Tibial artery (tissue), 4 donors: ENCODE results near the gene SRMS.

Experiments
- DNase-seq, 2 donors: peaks; one replicate each; pipeline ENCODE4 v3.0.0-alpha.2; 2019
- H3K27ac ChIP-seq, 2 donors: fragments of 200-600 bp; sonication (generic) in 1 of 2; 1 replicate in 1 of 2; 2 replicates in 1 of 2; pipeline ENCODE4 v1.5.1; 2018 to 2019; ENCODE audit warnings: mild to moderate bottlenecking in 1 of 2
- H3K27me3 ChIP-seq, 2 donors: fragments of 200-600 bp; sonication (generic) in 1 of 2; one replicate each; pipeline versions ENCODE4 v1.5.1 to v1.6.0; 2016 to 2019
- H3K36me3 ChIP-seq, 3 donors: fragments of 200-600 bp; sonication (generic) in 2 of 3; one replicate each; pipeline ENCODE4 v1.5.1; 2016 to 2019; ENCODE audit warnings: mild to moderate bottlenecking in 2 of 3
- H3K4me1 ChIP-seq, 4 donors: fragments of 200-600 bp; sonication (generic) in 2 of 4; 1 replicate in 3 of 4; 2 replicates in 1 of 4; pipeline ENCODE4 v1.5.1; 2016 to 2019
- H3K4me3 ChIP-seq, 2 donors: fragments of 200-600 bp; sonication (generic) in 1 of 2; 1 replicate in 1 of 2; 2 replicates in 1 of 2; pipeline ENCODE4 v1.5.1; 2018 to 2019; ENCODE audit warnings: mild to moderate bottlenecking in 2 of 2
- H3K9me3 ChIP-seq, 3 donors: fragments of 200-600 bp; sonication (generic) in 1 of 3; one replicate each; pipeline ENCODE4 v1.5.1; 2016 to 2019
- CTCF ChIP-seq, 2 experiments: fragments of 200-600 bp in 1 of 2; fragments of 450-650 bp in 1 of 2; IDR thresholded peaks; one replicate each; pipeline ENCODE4 v1.5.1; 2017 to 2019; ENCODE audit warnings: antibody characterized with exemption in 2 of 2, mild to moderate bottlenecking in 1 of 2, moderate library complexity in 1 of 2
- intact Hi-C: fragments of 100-400 bp; cut with DNase I; formaldehyde crosslinking; loops from one replicate; pipeline ENCODE4 v1.15.0; 2023; ENCODE audit warnings: low total_unique reads

Gene SRMS

GRCh38 chr20:63533871-63534393, 13.6 kb downstream of the SRMS start:
- no peak for DNase-seq
- Histone ChIP-seq H3K27ac (no peak overlapping the region), H3K36me3 (no peaks in the 10 kb centered on the region), H3K4me3 (no peak overlapping the region), H3K9me3 (no peaks in the 10 kb centered on the region), H3K4me1 (peaks cover 0 to 36% (median 8%) of the 10 kb centered on the region in 4 donors), H3K27me3 (peaks cover 0 to 68% of the 10 kb centered on the region in 2 donors)
- intact Hi-C loops: loop anchor here (10.0 kb wide), 1 partner anchor 331 kb away; the partner anchor contains the start of genes ABHD16B and TPD52L2
- TF ChIP-seq CTCF (IDR thresholded peaks at IDR 0.05): no peak

GRCh38 chr20:63533388-63533787, 14.2 kb downstream of the SRMS start:
- no peak overlapping the region for H3K27ac ChIP-seq
- no peak overlapping the region for H3K4me3 ChIP-seq
- no peak for DNase-seq
- intact Hi-C loops: loop anchor here (10.0 kb wide), 1 partner anchor 331 kb away; the partner anchor contains the start of genes ABHD16B and TPD52L2
- peaks cover 0 to 64% of the 10 kb centered on the region in 2 donors for H3K27me3 ChIP-seq
- no peaks in the 10 kb centered on the region for H3K36me3 ChIP-seq
- H3K4me1 ChIP-seq: peaks cover 0 to 33% (median 8%) of the 10 kb centered on the region in 4 donors
- H3K9me3 ChIP-seq: no peaks in the 10 kb centered on the region
- no peak for TF ChIP-seq CTCF (IDR thresholded peaks at IDR 0.05)

- Histone ChIP-seq H3K27me3 (peaks cover 0 to 58% of the 10 kb centered on the region in 2 donors), H3K4me3 (no peak overlapping the region), H3K36me3 (no peaks in the 10 kb centered on the region), H3K9me3 (no peaks in the 10 kb centered on the region), H3K4me1 (peaks cover 0 to 24% (median under 1%) of the 10 kb centered on the region in 4 donors), H3K27ac (no peak overlapping the region)
- no peak for TF ChIP-seq CTCF (IDR thresholded peaks at IDR 0.05)
- intact Hi-C loops: loop anchor here (10.0 kb wide), 1 partner anchor 332 kb away; the partner anchor contains the start of genes ABHD16B and TPD52L2
- no peak for DNase-seq
Measured at GRCh38 chr20:63532449-63532971, 15.0 kb downstream of the SRMS start.

GRCh38 chr20:63531686-63532448, 15.7 kb downstream of the SRMS start:
- H3K27me3 ChIP-seq: peaks cover 0 to 51% of the 10 kb centered on the region in 2 donors
- no peak for TF ChIP-seq CTCF (IDR thresholded peaks at IDR 0.05)
- DNase-seq: no peak
- no peak overlapping the region for H3K4me3 ChIP-seq
- intact Hi-C loops: loop anchor here (10.0 kb wide), 1 partner anchor 333 kb away; the partner anchor contains the start of genes ABHD16B and TPD52L2
- H3K27ac ChIP-seq: no peak overlapping the region
- H3K36me3 ChIP-seq: no peaks in the 10 kb centered on the region
- no peaks in the 10 kb centered on the region for H3K9me3 ChIP-seq
- H3K4me1 ChIP-seq: peaks cover 0 to 17% (median 0%) of the 10 kb centered on the region in 4 donors

DNA sequence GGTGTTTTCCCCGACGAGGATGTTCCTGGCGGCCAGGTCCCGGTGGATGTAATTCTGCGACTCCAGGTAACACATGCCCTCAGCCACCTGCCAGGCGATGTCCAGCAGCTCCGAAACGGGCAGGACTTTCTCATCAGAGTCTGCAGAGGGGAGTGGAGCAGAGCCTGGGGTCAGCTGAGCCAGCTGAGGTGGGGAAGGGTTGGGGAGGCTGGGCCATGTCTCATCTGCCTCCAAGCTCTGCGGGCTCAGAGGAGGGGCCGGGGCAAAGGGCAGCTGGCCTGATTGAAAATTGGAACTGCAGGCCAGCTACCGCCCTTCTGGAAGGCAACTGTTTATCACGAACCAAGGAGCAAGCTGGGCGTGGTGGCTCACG, 16.8 kb downstream of the SRMS start:
- Histone ChIP-seq H3K4me3 (no peak overlapping the region), H3K36me3 (no peaks in the 10 kb centered on the region), H3K27ac (no peak overlapping the region), H3K4me1 (peaks cover 0 to 9% (median 0%) of the 10 kb centered on the region in 4 donors), H3K9me3 (no peaks in the 10 kb centered on the region), H3K27me3 (peaks cover 0 to 42% of the 10 kb centered on the region in 2 donors)
- intact Hi-C loops: loop anchor here (10.0 kb wide), 1 partner anchor 334 kb away; the partner anchor contains the start of genes ABHD16B and TPD52L2
- no peak for TF ChIP-seq CTCF (IDR thresholded peaks at IDR 0.05)
- DNase-seq: no peak
